DND-41 (cell line): ENCODE data around the gene BCL6.
A peak's percentile ranks its signal among the peaks of the same experiment; 100 is the strongest.

Experiments used
- ATAC-seq: fragments of 200-7000 bp; cut with Tn5 transposase; 3 replicates; pipeline ENCODE4 v1.9.1; 2021; ENCODE audit warnings: low read depth; ENCODE audit not compliant: insufficient read depth
- DNase-seq: peaks from one replicate; pipeline ENCODE4 v3.0.0-alpha.2; 2020
- H2AFZ ChIP-seq: 2 replicates; pipeline ENCODE4 v1.6.0; 2012; ENCODE audit warnings: low read depth, low read length
- H3K27ac ChIP-seq: 2 replicates; pipeline ENCODE4 v1.5.1; 2012; ENCODE audit warnings: low read length, inconsistent platforms
- H3K27me3 ChIP-seq: fragments of 200-600 bp; sonication (generic); 2 replicates; pipeline ENCODE4 v1.6.0; 2012; ENCODE audit warnings: low read length, mild to moderate bottlenecking, inconsistent platforms; ENCODE audit not compliant: insufficient read depth, poor library complexity
- H3K36me3 ChIP-seq: 2 replicates; pipeline ENCODE4 v1.5.1; 2012; ENCODE audit warnings: low read length, inconsistent platforms; ENCODE audit not compliant: insufficient read depth
- H3K4me1 ChIP-seq: 2 replicates; pipeline ENCODE4 v1.5.1; 2012; ENCODE audit warnings: mild to moderate bottlenecking, low read length; ENCODE audit not compliant: insufficient read depth
- H3K4me2 ChIP-seq: 2 replicates; pipeline ENCODE4 v1.6.0; 2012; ENCODE audit warnings: mild to moderate bottlenecking, moderate library complexity, low read length, inconsistent platforms; ENCODE audit not compliant: insufficient read depth
- H3K4me3 ChIP-seq, 2 experiments: fragments of 200-600 bp in 1 of 2; shearing (Covaris generic) in 1 of 2; 2 replicates each; pipeline ENCODE4 v1.5.1; 2012 to 2016; ENCODE audit warnings: inconsistent platforms in 2 of 2, low read length in 2 of 2, mild to moderate bottlenecking in 2 of 2, low read depth in 1 of 2, moderate library complexity in 1 of 2
- H3K79me2 ChIP-seq: 2 replicates; pipeline ENCODE4 v1.6.0; 2012; ENCODE audit warnings: low read length, inconsistent platforms; ENCODE audit not compliant: insufficient read depth
- H3K9ac ChIP-seq: 2 replicates; pipeline ENCODE4 v1.6.0; 2012; ENCODE audit warnings: low read depth, mild to moderate bottlenecking, inconsistent platforms, low read length, moderate library complexity
- H3K9me3 ChIP-seq: 2 replicates; pipeline ENCODE4 v1.5.1; 2012; ENCODE audit warnings: low read length, moderate library complexity, mild to moderate bottlenecking, inconsistent platforms; ENCODE audit not compliant: insufficient read depth, severe bottlenecking
- H4K20me1 ChIP-seq: 2 replicates; pipeline ENCODE4 v1.6.0; 2012; ENCODE audit warnings: low read length; ENCODE audit not compliant: insufficient read depth
- CTCF ChIP-seq: IDR thresholded peaks from 2 replicates; pipeline ENCODE4 v1.5.1; 2012; ENCODE audit warnings: borderline replicate concordance, low read length, moderate library complexity, mild to moderate bottlenecking; ENCODE audit not compliant: poor library complexity, severe bottlenecking; ENCODE audit errors: extremely low read depth
- EZH2 ChIP-seq: IDR thresholded peaks from 3 replicates; pipeline ENCODE4 v1.6.1; 2012; ENCODE audit warnings: borderline replicate concordance, low read depth, mild to moderate bottlenecking, moderate library complexity, low read length, inconsistent platforms; ENCODE audit not compliant: severe bottlenecking

BCL6 gene

GRCh38 chr3:187746059-187746441 lies 782 bp upstream of the BCL6 start:
- TF ChIP-seq CTCF (no peak), EZH2 (no peak)
- Histone ChIP-seq H3K9me3 (no peaks in the 10 kb centered on the region), H3K79me2 (peaks cover 62% of the 10 kb centered on the region), H3K27ac (peak overlapping the region; percentile 99), H3K4me2 (peak overlapping the region; percentile 61), H3K4me1 (peaks cover 54% of the 10 kb centered on the region), H3K4me3 (peak overlapping the region; percentile 62 to 65), H3K27me3 (no peaks in the 10 kb centered on the region), H2AFZ (no peak overlapping the region), H4K20me1 (no peaks in the 10 kb centered on the region), H3K36me3 (no peaks in the 10 kb centered on the region; the same call in 1 of the 2 replicates), H3K9ac (peak overlapping the region; percentile 99)
- DNase-seq (no peak), ATAC-seq (no peak)

- DNase-seq, result peak; percentile 70
- H2AFZ ChIP-seq, result no peak overlapping the region
Measured at GRCh38 chr3:187744169-187745151, 808 bp downstream of the BCL6 start.

GRCh38 chr3:187743195-187744141 lies 1.8 kb downstream of the BCL6 start:
- no peak for ATAC-seq
- TF ChIP-seq CTCF (no peak), EZH2 (no peak)
- Histone ChIP-seq H3K4me2 (peak overlapping the region; percentile 89), H3K4me3 (peak overlapping the region; percentile 75 to 89), H4K20me1 (no peaks in the 10 kb centered on the region), H3K4me1 (peaks cover 51% of the 10 kb centered on the region), H3K27me3 (no peaks in the 10 kb centered on the region), H3K9me3 (no peaks in the 10 kb centered on the region), H3K36me3 (no peaks in the 10 kb centered on the region; the same call in 1 of the 2 replicates), H3K27ac (peak overlapping the region; percentile 99), H2AFZ (no peak overlapping the region), H3K79me2 (peaks cover 69% of the 10 kb centered on the region), H3K9ac (peak overlapping the region; percentile 99)
- peak; percentile 71 for DNase-seq

More at GRCh38 chr3:187744169-187745151, 808 bp downstream of the BCL6 start:
- Histone ChIP-seq H3K4me2 (peak overlapping the region; percentile 89), H3K27me3 (no peaks in the 10 kb centered on the region), H3K9me3 (no peaks in the 10 kb centered on the region), H3K27ac (peak overlapping the region; percentile 99), H3K79me2 (peaks cover 66% of the 10 kb centered on the region), H3K4me1 (peaks cover 54% of the 10 kb centered on the region), H4K20me1 (no peaks in the 10 kb centered on the region), H3K36me3 (no peaks in the 10 kb centered on the region; the same call in 1 of the 2 replicates), H3K9ac (peak overlapping the region; percentile 99), H3K4me3 (peak overlapping the region; percentile 75 to 89)
- ATAC-seq, result peak; percentile 13
- TF ChIP-seq EZH2 (no peak), CTCF (no peak)
